ENCODE results near the gene CDAN1.

- TF ChIP-seq CTCF (IDR thresholded peaks at IDR 0.05) (no peak), POLR2A (IDR thresholded peaks at IDR 0.05) (no peak)
Observed at GRCh38 chr15:42721916-42722315, 15.0 kb downstream of the CDAN1 start.
